Measurements from ENCODE around the gene ZNF365.
"Not testable (repeated sequence)": the region's sequence is repeated elsewhere in the genome, so short reads cannot be mapped to it uniquely, and the experiment has no call there.

ZNF365 gene

DNA sequence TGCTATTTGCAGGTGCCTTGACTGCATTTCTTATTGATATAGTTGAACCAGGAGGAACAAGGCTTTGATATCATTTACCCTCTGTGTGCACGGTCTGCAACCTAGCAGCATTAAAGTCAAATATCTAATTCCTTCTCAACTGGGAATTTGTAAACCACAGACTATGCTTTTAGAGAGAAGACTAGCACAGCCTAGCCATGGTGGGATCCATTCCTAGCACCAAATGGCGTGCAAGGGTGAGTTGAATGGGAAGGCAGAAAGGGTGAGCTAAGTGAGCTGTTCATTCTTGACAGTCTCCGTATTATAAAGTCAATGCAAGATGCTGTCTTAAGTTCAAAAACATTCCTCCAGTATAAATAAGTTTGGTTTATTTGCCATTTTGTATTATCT lies 2.9 kb downstream of the ZNF365 start:
- H3K36me3 ChIP-seq (ENCODE audit: insufficient read depth, low read length): no peaks in the 10 kb centered on the region
- H3K9me3 ChIP-seq (ENCODE audit: insufficient read depth, low read length, severe bottlenecking): no peaks in the 10 kb centered on the region
- H3K4me3 ChIP-seq (ENCODE audit: low read depth in 1 of 2, low read length in 2 of 2): no peak overlapping the region
- no peak overlapping the region for H2AFZ ChIP-seq (ENCODE audit: low read depth, low read length)
- no peak overlapping the region for H3K27ac ChIP-seq (ENCODE audit: low read length)
- H3K27me3 ChIP-seq (ENCODE audit: insufficient read depth, low read length, poor library complexity): no peaks in the 10 kb centered on the region
- H4K20me1 ChIP-seq (ENCODE audit: insufficient read depth, low read length): no peaks in the 10 kb centered on the region
- no peak for ATAC-seq (ENCODE audit: insufficient read depth, low read depth)
- no peak overlapping the region for H3K4me2 ChIP-seq (ENCODE audit: insufficient read depth, low read length)
- H3K4me1 ChIP-seq (ENCODE audit: insufficient read depth, low read length): no peaks in the 10 kb centered on the region
- DNase-seq: no peak
- H3K9ac ChIP-seq (ENCODE audit: low read depth, low read length): no peak overlapping the region
- TF ChIP-seq, protein P1, sequence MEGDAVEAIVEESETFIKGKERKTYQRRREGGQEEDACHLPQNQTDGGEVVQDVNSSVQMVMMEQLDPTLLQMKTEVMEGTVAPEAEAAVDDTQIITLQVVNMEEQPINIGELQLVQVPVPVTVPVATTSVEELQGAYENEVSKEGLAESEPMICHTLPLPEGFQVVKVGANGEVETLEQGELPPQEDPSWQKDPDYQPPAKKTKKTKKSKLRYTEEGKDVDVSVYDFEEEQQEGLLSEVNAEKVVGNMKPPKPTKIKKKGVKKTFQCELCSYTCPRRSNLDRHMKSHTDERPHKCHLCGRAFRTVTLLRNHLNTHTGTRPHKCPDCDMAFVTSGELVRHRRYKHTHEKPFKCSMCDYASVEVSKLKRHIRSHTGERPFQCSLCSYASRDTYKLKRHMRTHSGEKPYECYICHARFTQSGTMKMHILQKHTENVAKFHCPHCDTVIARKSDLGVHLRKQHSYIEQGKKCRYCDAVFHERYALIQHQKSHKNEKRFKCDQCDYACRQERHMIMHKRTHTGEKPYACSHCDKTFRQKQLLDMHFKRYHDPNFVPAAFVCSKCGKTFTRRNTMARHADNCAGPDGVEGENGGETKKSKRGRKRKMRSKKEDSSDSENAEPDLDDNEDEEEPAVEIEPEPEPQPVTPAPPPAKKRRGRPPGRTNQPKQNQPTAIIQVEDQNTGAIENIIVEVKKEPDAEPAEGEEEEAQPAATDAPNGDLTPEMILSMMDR (IDR thresholded peaks at IDR 0.05; ENCODE audit: borderline replicate concordance, extremely low read depth, low read length, poor library complexity, severe bottlenecking): no peak
- TF ChIP-seq EZH2 (IDR thresholded peaks at IDR 0.05; ENCODE audit: borderline replicate concordance, low read depth, low read length, severe bottlenecking): no peak
- no peaks in the 10 kb centered on the region for H3K79me2 ChIP-seq (ENCODE audit: insufficient read depth, low read length)

DNA sequence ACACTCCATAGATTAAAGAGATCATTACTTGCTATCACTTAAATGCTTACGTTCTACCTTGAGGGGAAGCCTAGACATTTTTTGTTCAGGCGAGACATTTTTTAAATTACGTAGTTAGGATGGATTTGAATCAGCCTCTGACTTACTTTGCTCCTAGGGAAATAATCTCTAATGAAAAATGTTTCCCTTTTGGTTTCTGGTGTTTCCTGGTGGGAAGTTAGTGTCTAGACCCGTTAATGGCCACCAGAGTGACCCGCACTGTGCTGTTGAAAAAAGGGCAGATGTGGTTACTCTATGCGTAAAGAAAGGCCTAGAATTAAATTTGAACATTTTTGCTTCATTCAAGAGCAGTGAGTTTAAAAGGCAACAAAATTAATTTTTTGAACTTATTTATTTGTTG lies 3.8 kb downstream of the ZNF365 start:
- no peak overlapping the region for H3K4me2 ChIP-seq (ENCODE audit: insufficient read depth, low read length)
- H3K9ac ChIP-seq (ENCODE audit: low read depth, low read length): no peak overlapping the region
- H3K4me1 ChIP-seq (ENCODE audit: insufficient read depth, low read length): no peaks in the 10 kb centered on the region
- H3K4me3 ChIP-seq (ENCODE audit: low read depth in 1 of 2, low read length in 2 of 2): no peak overlapping the region
- TF ChIP-seq EZH2 (IDR thresholded peaks at IDR 0.05; ENCODE audit: borderline replicate concordance, low read depth, low read length, severe bottlenecking): no peak
- TF ChIP-seq, protein P1 (IDR thresholded peaks at IDR 0.05; ENCODE audit: borderline replicate concordance, extremely low read depth, low read length, poor library complexity, severe bottlenecking): no peak
- no peaks in the 10 kb centered on the region for H3K27me3 ChIP-seq (ENCODE audit: insufficient read depth, low read length, poor library complexity)
- H3K36me3 ChIP-seq (ENCODE audit: insufficient read depth, low read length): no peaks in the 10 kb centered on the region
- H4K20me1 ChIP-seq (ENCODE audit: insufficient read depth, low read length): no peaks in the 10 kb centered on the region
- H2AFZ ChIP-seq (ENCODE audit: low read depth, low read length): no peak overlapping the region
- ATAC-seq (ENCODE audit: insufficient read depth, low read depth) (no peak), DNase-seq (no peak)
- H3K9me3 ChIP-seq (ENCODE audit: insufficient read depth, low read length, severe bottlenecking): no peaks in the 10 kb centered on the region
- no peaks in the 10 kb centered on the region for H3K79me2 ChIP-seq (ENCODE audit: insufficient read depth, low read length)
- no peak overlapping the region for H3K27ac ChIP-seq (ENCODE audit: low read length)

DNA sequence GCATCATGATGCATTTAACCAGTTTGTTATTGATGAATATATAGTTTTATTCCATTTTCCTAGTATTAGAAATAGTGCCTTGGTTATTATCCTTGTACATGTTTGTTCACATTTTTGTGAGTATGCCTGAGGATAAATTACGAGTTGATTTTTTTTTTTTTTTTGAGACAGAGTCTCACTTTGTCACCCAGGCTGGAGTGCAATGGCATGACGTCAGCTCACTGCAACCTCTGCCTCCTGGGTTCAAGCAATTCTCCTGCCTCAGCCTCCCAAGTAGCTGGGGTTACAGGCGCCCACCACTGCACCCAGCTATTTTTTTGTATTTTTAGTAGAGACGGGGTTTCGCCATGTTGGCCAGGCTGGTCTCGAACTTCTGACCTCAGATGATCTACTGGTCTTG lies 4.7 kb downstream of the ZNF365 start:
- H3K27me3 ChIP-seq (ENCODE audit: insufficient read depth, low read length, poor library complexity); H3K9ac ChIP-seq (ENCODE audit: low read depth, low read length); H3K27ac ChIP-seq (ENCODE audit: low read length); H3K4me2 ChIP-seq (ENCODE audit: insufficient read depth, low read length); H3K79me2 ChIP-seq (ENCODE audit: insufficient read depth, low read length); H2AFZ ChIP-seq (ENCODE audit: low read depth, low read length); DNase-seq; H3K36me3 ChIP-seq (ENCODE audit: insufficient read depth, low read length); H3K4me1 ChIP-seq (ENCODE audit: insufficient read depth, low read length); H4K20me1 ChIP-seq (ENCODE audit: insufficient read depth, low read length); H3K9me3 ChIP-seq (ENCODE audit: insufficient read depth, low read length, severe bottlenecking); H3K4me3 ChIP-seq (ENCODE audit: low read depth in 1 of 2, low read length in 2 of 2); ATAC-seq (ENCODE audit: insufficient read depth, low read depth): not testable (repeated sequence)

DNA sequence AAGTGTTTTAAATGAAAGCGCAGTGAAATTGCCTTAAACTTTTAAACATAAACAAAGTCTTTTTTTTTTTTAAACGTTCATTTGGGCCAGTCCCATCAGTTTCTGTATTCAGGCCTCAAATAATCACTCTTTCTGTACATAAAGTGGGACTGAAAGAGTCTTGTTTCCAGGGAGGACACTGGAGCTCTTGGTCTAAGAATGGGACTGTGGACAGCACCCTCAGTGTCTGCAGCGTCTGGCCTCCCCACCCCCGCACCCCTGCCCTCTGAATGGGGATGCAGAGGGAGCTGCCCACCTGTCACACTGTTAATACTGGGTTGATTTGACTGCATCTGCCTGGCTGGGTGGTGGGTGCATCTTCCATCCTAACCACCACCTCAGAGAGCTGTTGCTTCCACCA lies 5.2 kb downstream of the ZNF365 start:
- H3K4me3 ChIP-seq (ENCODE audit: low read depth in 1 of 2, low read length in 2 of 2): no peak overlapping the region
- TF ChIP-seq, protein P1 (IDR thresholded peaks at IDR 0.05; ENCODE audit: borderline replicate concordance, extremely low read depth, low read length, poor library complexity, severe bottlenecking): no peak
- no peak for TF ChIP-seq EZH2 (IDR thresholded peaks at IDR 0.05; ENCODE audit: borderline replicate concordance, low read depth, low read length, severe bottlenecking)
- no peak overlapping the region for H3K27ac ChIP-seq (ENCODE audit: low read length)
- DNase-seq (no peak), ATAC-seq (ENCODE audit: insufficient read depth, low read depth) (no peak)
- H4K20me1 ChIP-seq (ENCODE audit: insufficient read depth, low read length): no peaks in the 10 kb centered on the region
- no peaks in the 10 kb centered on the region for H3K36me3 ChIP-seq (ENCODE audit: insufficient read depth, low read length)
- no peaks in the 10 kb centered on the region for H3K4me1 ChIP-seq (ENCODE audit: insufficient read depth, low read length)
- H3K79me2 ChIP-seq (ENCODE audit: insufficient read depth, low read length): no peaks in the 10 kb centered on the region
- no peak overlapping the region for H3K9ac ChIP-seq (ENCODE audit: low read depth, low read length)
- H3K4me2 ChIP-seq (ENCODE audit: insufficient read depth, low read length): no peak overlapping the region
- H3K9me3 ChIP-seq (ENCODE audit: insufficient read depth, low read length, severe bottlenecking): no peaks in the 10 kb centered on the region
- H2AFZ ChIP-seq (ENCODE audit: low read depth, low read length): no peak overlapping the region
- no peaks in the 10 kb centered on the region for H3K27me3 ChIP-seq (ENCODE audit: insufficient read depth, low read length, poor library complexity)

All from DND-41 (cell line).